Transverse colon (tissue), 4 donors: ENCODE results near the gene INTS3. TPM values are rescaled to one million over a fixed set of nuclear protein-coding genes. Genes with fewer than 3 reads are reported as not detected.

Source experiments
- DNase-seq: peaks from one replicate; pipeline ENCODE4 v3.0.0-alpha.2; 2019
- H3K27ac ChIP-seq, 4 donors: fragments of 200-600 bp; sonication (generic); 2 replicates each; pipeline ENCODE4 v1.5.1; 2016 to 2018; ENCODE audit warnings: inconsistent platforms in 4 of 4
- H3K27me3 ChIP-seq: fragments of 200-600 bp; sonication (generic); 2 replicates; pipeline ENCODE4 v1.5.1; 2017; ENCODE audit warnings: inconsistent platforms
- H3K36me3 ChIP-seq, 4 donors: fragments of 200-600 bp; sonication (generic); 2 replicates each; pipeline ENCODE4 v1.5.1; 2017 to 2019; ENCODE audit warnings: inconsistent platforms in 4 of 4
- H3K4me1 ChIP-seq, 4 donors: fragments of 200-600 bp; sonication (generic); 2 replicates each; pipeline ENCODE4 v1.5.1; 2017 to 2020; ENCODE audit warnings: inconsistent platforms in 4 of 4
- H3K4me3 ChIP-seq, 4 donors: fragments of 200-600 bp; sonication (generic); 1 replicate in 1 of 4; 2 replicates in 3 of 4; pipeline versions ENCODE4 v1.5.1 to v1.6.1; 2017 to 2019; ENCODE audit warnings: inconsistent platforms in 4 of 4
- H3K9me3 ChIP-seq, 2 donors: fragments of 200-600 bp; sonication (generic); 2 replicates each; pipeline ENCODE4 v1.5.1; 2017 to 2019; ENCODE audit warnings: inconsistent platforms in 2 of 2
- CTCF ChIP-seq, 5 experiments: fragments of 200-600 bp in 3 of 5; fragments of 450-650 bp in 2 of 5; sonication (generic) in 3 of 5; IDR thresholded peaks; 1 replicate in 2 of 5; 2 replicates in 3 of 5; pipeline ENCODE4 v1.5.1; 2016 to 2017; ENCODE audit warnings: antibody characterized with exemption in 5 of 5, inconsistent platforms in 3 of 5, mild to moderate bottlenecking in 2 of 5, moderate library complexity in 1 of 5
- EP300 ChIP-seq: sonication (generic); formaldehyde crosslinking; IDR thresholded peaks from one replicate; pipeline ENCODE4 v1.6.1; 2017; ENCODE audit warnings: antibody characterized with exemption, low read depth
- POLR2A ChIP-seq: fragments of 450-650 bp; IDR thresholded peaks from one replicate; pipeline ENCODE4 v1.6.1; 2016; ENCODE audit warnings: antibody characterized with exemption, mild to moderate bottlenecking, moderate library complexity
- POLR2AphosphoS5 ChIP-seq, 3 donors: sonication (generic); formaldehyde crosslinking; IDR thresholded peaks; one replicate each; pipeline ENCODE4 v1.6.1; 2016; ENCODE audit warnings: antibody characterized with exemption in 3 of 3
- WGBS, 2 donors: methylation state at CpG; one replicate each; pipeline ENCODE4 v1.1.5; 2018; ENCODE audit warnings: low coverage in 1 of 2; 5-methylcytosine and 5-hydroxymethylcytosine counted together
- in situ Hi-C, 4 donors: fragments of 200-750 bp; cut with MboI; loops; one replicate each; pipeline versions ENCODE4 v1.15.0 to v1.15.1; 2017; ENCODE audit warnings: low sequenced_read_pairs in 3 of 4, low pct_ligation_motif_present in 1 of 4, low pct_unique_long_range_greater_than_20kb in 1 of 4
- intact Hi-C: fragments of 100-400 bp; cut with DNase I; formaldehyde crosslinking; loops from one replicate; pipeline ENCODE4 v1.15.1; 2023; ENCODE audit warnings: low total_unique reads
- total RNA-seq, 4 donors: library from RNA; depleted of rRNA; stranded (reverse); fragments of >200 nt; gene quantifications; one replicate each; pipeline ENCODE4 v1.1.0, GENCODE V29; 2016

Gene INTS3
- total RNA-seq, 4 donors from 2014 or later: 26.1 to 35.6 (median 28.0) TPM

- H3K27me3 ChIP-seq: no peaks in the 10 kb centered on the region
- H3K27ac ChIP-seq: peak overlapping the region; percentile 89 to 100 (median 98)
- WGBS, 2 donors: 1 to 2% methylated on average over 5 to 19 of the region's 19 CpGs
- H3K4me3 ChIP-seq: peak overlapping the region; percentile 53 to 100 (median 82)
- H3K4me1 ChIP-seq: peaks cover 3 to 26% (median 5%) of the 10 kb centered on the region in 4 donors
- in situ Hi-C loops (loop anchor here in 1 of 4 donors (25.0 kb wide), 1 partner anchor 216 kb away; no protein-coding TSS in a partner anchor), intact Hi-C loops (no loop called here)
- H3K9me3 ChIP-seq: no peaks in the 10 kb centered on the region
- TF ChIP-seq POLR2AphosphoS5 (IDR thresholded peaks at IDR 0.05): peak in 1 of 3 donors; percentile 7
- TF ChIP-seq CTCF (IDR thresholded peaks at IDR 0.05): no peak
- no peak for TF ChIP-seq EP300
- peak; percentile 41 for DNase-seq
- H3K36me3 ChIP-seq: no peaks in the 10 kb centered on the region
Observed at GRCh38 chr1:153728305-153729066, 636 bp downstream of the INTS3 start.

- intact Hi-C loops (no loop called here), in situ Hi-C loops (loop anchor here in 1 of 4 donors (25.0 kb wide), 1 partner anchor 218 kb away; no protein-coding TSS in a partner anchor)
- peaks cover 3 to 38% (median 8%) of the 10 kb centered on the region in 4 donors for H3K4me1 ChIP-seq
- no peaks in the 10 kb centered on the region for H3K27me3 ChIP-seq
- no peaks in the 10 kb centered on the region for H3K9me3 ChIP-seq
- 57% methylated on average over 5 of the region's 5 CpGs; no CpG with 5 or more reads in 1 of the 2 donors for WGBS, 2 donors
- no peak overlapping the region for H3K27ac ChIP-seq
- H3K36me3 ChIP-seq: no peaks in the 10 kb centered on the region
- no peak overlapping the region for H3K4me3 ChIP-seq
- no peak for DNase-seq
- no peak for TF ChIP-seq POLR2AphosphoS5 (IDR thresholded peaks at IDR 0.05)
- TF ChIP-seq CTCF (IDR thresholded peaks at IDR 0.05): no peak
Observed at GRCh38 chr1:153730468-153730988, 2.7 kb downstream of the INTS3 start.

GRCh38 chr1:153733970-153734369 is 6.1 kb downstream of the INTS3 start:
- intact Hi-C loops (no loop called here), in situ Hi-C loops (loop anchor here in 1 of 4 donors (25.0 kb wide), 1 partner anchor 222 kb away; no protein-coding TSS in a partner anchor)

More at GRCh38 chr1:153733970-153734369, 6.1 kb downstream of the INTS3 start:
- 65% methylated on average over 1 of the region's 1 CpG; no CpG with 5 or more reads in 1 of the 2 donors for WGBS, 2 donors
- peaks cover 0 to 31% (median 7%) of the 10 kb centered on the region in 4 donors for H3K4me1 ChIP-seq
- no peak for DNase-seq
- H3K9me3 ChIP-seq: no peaks in the 10 kb centered on the region
- no peak overlapping the region for H3K4me3 ChIP-seq
- TF ChIP-seq EP300 (no peak), CTCF (IDR thresholded peaks at IDR 0.05) (no peak), POLR2A (no peak), POLR2AphosphoS5 (IDR thresholded peaks at IDR 0.05) (no peak)
- no peaks in the 10 kb centered on the region for H3K27me3 ChIP-seq
- no peaks in the 10 kb centered on the region for H3K36me3 ChIP-seq
- no peak overlapping the region for H3K27ac ChIP-seq
